ENCODE data around the gene PATJ.

GRCh38 chr1:62045574-62045973 lies 303.3 kb downstream of the PATJ start:
- TF ChIP-seq CTCF (conservative IDR thresholded peaks at IDR 0.05; ENCODE audit: low read depth, low read length): no peak
- TF ChIP-seq EZH2phosphoT487 (IDR thresholded peaks at IDR 0.05; ENCODE audit: borderline replicate concordance, low read length): no peak
- TF ChIP-seq EZH2 (IDR thresholded peaks at IDR 0.05; ENCODE audit: low read length, unreplicated experiment): no peak
